OCI-LY1 (cell line): ENCODE results near the gene FBXW7.

Experiments used
- H2AFZ ChIP-seq: fragments of 200-600 bp; sonication (generic), shearing (Covaris generic); 2 replicates; pipeline ENCODE4 v1.6.0; 2014; ENCODE audit warnings: antibody characterized with exemption, mild to moderate bottlenecking, low read length
- H3F3A ChIP-seq: fragments of 200-600 bp; sonication (generic), shearing (Covaris generic); 2 replicates; pipeline ENCODE4 v1.6.0; 2014; ENCODE audit warnings: mild to moderate bottlenecking, antibody characterized with exemption, low read length, moderate library complexity; ENCODE audit not compliant: insufficient read depth
- H3K27ac ChIP-seq: fragments of 200-600 bp; sonication (generic); 2 replicates; pipeline ENCODE4 v1.5.1; 2014; ENCODE audit warnings: low read length, mixed run types, mild to moderate bottlenecking, low read depth; ENCODE audit not compliant: poor library complexity, severe bottlenecking
- H3K27me3 ChIP-seq: fragments of 200-600 bp; sonication (generic); 2 replicates; pipeline ENCODE4 v1.6.0; 2014; ENCODE audit warnings: antibody characterized with exemption, mild to moderate bottlenecking, low read length, moderate library complexity; ENCODE audit not compliant: insufficient read depth
- H3K36me3 ChIP-seq: fragments of 200-600 bp; sonication (generic); 2 replicates; pipeline ENCODE4 v1.6.1; 2014; ENCODE audit warnings: mild to moderate bottlenecking, antibody characterized with exemption, low read length, moderate library complexity, mixed read lengths; ENCODE audit not compliant: insufficient read depth
- H3K4me1 ChIP-seq: fragments of 200-600 bp; sonication (generic); 2 replicates; pipeline ENCODE4 v1.5.1; 2014; ENCODE audit warnings: mild to moderate bottlenecking, low read length, moderate library complexity; ENCODE audit not compliant: insufficient read depth, severe bottlenecking
- H3K4me2 ChIP-seq: fragments of 200-600 bp; sonication (generic), shearing (Covaris generic); 2 replicates; pipeline ENCODE4 v1.6.1; 2014; ENCODE audit warnings: low read length
- H3K4me3 ChIP-seq: fragments of 200-600 bp; sonication (generic); 2 replicates; pipeline ENCODE4 v1.5.1; 2014; ENCODE audit warnings: low read length, low read depth, mild to moderate bottlenecking, mixed read lengths; ENCODE audit not compliant: poor library complexity, severe bottlenecking
- H3K79me2 ChIP-seq: fragments of 200-600 bp; shearing (Covaris generic); 2 replicates; pipeline ENCODE4 v1.6.1; 2016; ENCODE audit warnings: mixed run types, low read length, mixed read lengths; ENCODE audit not compliant: insufficient read depth
- H3K9ac ChIP-seq: fragments of 200-600 bp; sonication (generic), shearing (Covaris generic); 2 replicates; pipeline ENCODE4 v1.6.1; 2014; ENCODE audit warnings: mild to moderate bottlenecking, low read length, mixed read lengths
- H3K9me2 ChIP-seq: fragments of 200-600 bp; sonication (generic), shearing (Covaris generic); 2 replicates; pipeline ENCODE4 v1.6.1; 2014; ENCODE audit warnings: low read depth, mild to moderate bottlenecking, low read length, mixed read lengths
- H3K9me3 ChIP-seq: fragments of 200-600 bp; shearing (Covaris generic); 2 replicates; pipeline ENCODE4 v1.6.1; 2014; ENCODE audit warnings: low read length, mixed read lengths
- H4K20me1 ChIP-seq: fragments of 200-600 bp; sonication (generic), shearing (Covaris generic); 2 replicates; pipeline ENCODE4 v1.6.0; 2016; ENCODE audit warnings: mild to moderate bottlenecking, low read length; ENCODE audit not compliant: insufficient read depth
- CTCF ChIP-seq: fragments of 200-600 bp; sonication (generic), shearing (Covaris generic); IDR thresholded peaks from 2 replicates; pipeline ENCODE4 v1.5.1; 2017; ENCODE audit warnings: mild to moderate bottlenecking, antibody characterized with exemption, low read length, moderate library complexity, mixed read lengths
- EZH2 ChIP-seq: fragments of 200-600 bp; sonication (generic), shearing (Covaris generic); IDR thresholded peaks from 2 replicates; pipeline ENCODE4 v1.8.0; 2017; ENCODE audit warnings: borderline replicate concordance, mixed run types, mild to moderate bottlenecking, antibody characterized with exemption, low read length, moderate library complexity, mixed read lengths

The FBXW7 gene

GRCh38 chr4:152464030-152464823 lies 71.7 kb downstream of the FBXW7 start:
- H4K20me1 ChIP-seq, result no peaks in the 10 kb centered on the region
- peaks cover 5% of the 10 kb centered on the region for H3F3A ChIP-seq
- 0 out of 2 replicates have a peak, but pooled peaks cover 4% of the 10 kb centered on the region for H3K9me3 ChIP-seq
- 0 out of 2 replicates have a peak overlapping the region, but pooled peaks have one; percentile 13 for H3K4me2 ChIP-seq
- no peaks in the 10 kb centered on the region for H3K27me3 ChIP-seq
- no peak for TF ChIP-seq CTCF
- no peak for TF ChIP-seq EZH2
- no peak overlapping the region for H2AFZ ChIP-seq
- no peaks in the 10 kb centered on the region for H3K9me2 ChIP-seq
- H3K4me3 ChIP-seq, result no peak overlapping the region
- H3K9ac ChIP-seq, result no peak overlapping the region
- peaks cover 77% of the 10 kb centered on the region for H3K79me2 ChIP-seq
- peaks cover 8% of the 10 kb centered on the region; the same call in 1 of the 2 replicates for H3K36me3 ChIP-seq
- peaks cover 50% of the 10 kb centered on the region for H3K4me1 ChIP-seq
- peak overlapping the region; percentile 19 for H3K27ac ChIP-seq

- Histone ChIP-seq H3K9me2 (no peaks in the 10 kb centered on the region), H2AFZ (no peak overlapping the region), H3K9me3 (0 out of 2 replicates have a peak, but pooled peaks cover 2% of the 10 kb centered on the region), H3K36me3 (peaks cover 6% of the 10 kb centered on the region; the same call in 1 of the 2 replicates), H3K4me3 (no peak overlapping the region), H3K4me2 (no peak overlapping the region), H4K20me1 (no peaks in the 10 kb centered on the region), H3F3A (peaks cover 5% of the 10 kb centered on the region), H3K27me3 (no peaks in the 10 kb centered on the region), H3K9ac (no peak overlapping the region), H3K4me1 (peaks cover 57% of the 10 kb centered on the region), H3K27ac (peak overlapping the region; percentile 63), H3K79me2 (peaks cover 77% of the 10 kb centered on the region)
- TF ChIP-seq EZH2, result no peak
Measured at GRCh38 chr4:152463562-152463961, 72.3 kb downstream of the FBXW7 start.

DNA sequence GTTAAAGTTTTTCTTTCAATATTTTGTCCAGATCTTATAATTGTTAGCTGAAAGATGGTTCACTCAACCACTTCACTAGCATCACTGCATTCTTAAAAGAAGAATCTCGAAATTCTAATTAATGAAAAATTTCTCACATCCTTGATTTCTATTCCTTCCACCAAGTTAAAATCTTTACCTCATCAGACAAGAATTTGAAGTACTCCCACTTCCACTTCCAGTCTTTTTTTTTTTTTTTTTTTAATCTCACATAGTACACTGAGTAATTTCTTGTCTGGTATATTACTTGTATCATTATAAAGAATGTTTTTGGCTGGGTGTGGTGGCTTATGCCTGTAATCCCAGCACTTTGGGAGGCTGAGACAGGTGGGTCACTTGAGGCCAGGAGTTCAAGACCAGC lies 73.2 kb downstream of the FBXW7 start:
- Histone ChIP-seq H3K4me1 (peaks cover 59% of the 10 kb centered on the region), H3K4me3 (no peak overlapping the region), H3K79me2 (peaks cover 76% of the 10 kb centered on the region), H3K36me3 (no peaks in the 10 kb centered on the region), H3K27ac (peak overlapping the region; percentile 63), H3K9me3 (no peaks in the 10 kb centered on the region), H3K4me2 (no peak overlapping the region), H2AFZ (no peak overlapping the region), H4K20me1 (no peaks in the 10 kb centered on the region), H3K9ac (no peak overlapping the region), H3F3A (peaks cover 5% of the 10 kb centered on the region), H3K27me3 (no peaks in the 10 kb centered on the region), H3K9me2 (no peaks in the 10 kb centered on the region)
- no peak for TF ChIP-seq EZH2

GRCh38 chr4:152462047-152462446 lies 73.8 kb downstream of the FBXW7 start:
- Histone ChIP-seq H3K9me2 (no peaks in the 10 kb centered on the region), H3K4me1 (peaks cover 59% of the 10 kb centered on the region), H3K9ac (no peak overlapping the region)

More at GRCh38 chr4:152462047-152462446, 73.8 kb downstream of the FBXW7 start:
- Histone ChIP-seq H3F3A (peaks cover 5% of the 10 kb centered on the region), H3K4me3 (no peak overlapping the region), H3K36me3 (no peaks in the 10 kb centered on the region), H3K27me3 (no peaks in the 10 kb centered on the region), H2AFZ (no peak overlapping the region), H4K20me1 (no peaks in the 10 kb centered on the region), H3K9me3 (no peaks in the 10 kb centered on the region), H3K4me2 (peak overlapping the region; percentile 14; the same call in 1 of the 2 replicates), H3K27ac (peak overlapping the region; percentile 63), H3K79me2 (peaks cover 75% of the 10 kb centered on the region)
- TF ChIP-seq CTCF (no peak), EZH2 (no peak)
